Keratinocyte (primary cell): ENCODE results near the gene TSPAN4. TPM values are rescaled to one million over a fixed set of nuclear protein-coding genes. Genes with fewer than 3 reads are reported as not detected.

ENCODE experiments used
- DNase-seq: peaks from one replicate; pipeline ENCODE4 v3.0.0-alpha.2; 2011; ENCODE audit warnings: low read depth, missing footprints, low spot score
- FAIRE-seq: peaks from 2 replicates; lab custom pipeline; 2011; peaks lifted over from hg19 to GRCh38; lab: Jason Lieb, UNC
- H2AFZ ChIP-seq: 2 replicates; pipeline ENCODE4 v1.6.0; 2012; ENCODE audit warnings: low read length, control low read depth, inconsistent platforms; ENCODE audit not compliant: control insufficient read depth
- H3K27ac ChIP-seq: 2 replicates; pipeline ENCODE4 v1.5.1; 2011; ENCODE audit warnings: low read length; ENCODE audit not compliant: control insufficient read depth, insufficient read depth
- H3K27me3 ChIP-seq: 3 replicates; pipeline ENCODE4 v1.6.0; 2011; ENCODE audit warnings: low read length; ENCODE audit not compliant: control insufficient read depth, insufficient read depth; ENCODE audit errors: extremely low read depth
- H3K36me3 ChIP-seq, 2 experiments: 2 replicates in 1 of 2; 3 replicates in 1 of 2; pipeline ENCODE4 v1.5.1; 2011; ENCODE audit warnings: low read length in 2 of 2, mild to moderate bottlenecking in 1 of 2; ENCODE audit not compliant: control insufficient read depth in 2 of 2, insufficient read depth in 2 of 2; ENCODE audit errors: extremely low read depth in 1 of 2
- H3K4me1 ChIP-seq: 3 replicates; pipeline ENCODE4 v1.5.1; 2011; ENCODE audit warnings: low read length; ENCODE audit not compliant: control insufficient read depth, insufficient read depth; ENCODE audit errors: extremely low read depth
- H3K4me2 ChIP-seq: 3 replicates; pipeline ENCODE4 v1.6.0; 2011; ENCODE audit warnings: low read depth, low read length; ENCODE audit not compliant: control insufficient read depth, insufficient read depth; ENCODE audit errors: extremely low read depth
- H3K4me3 ChIP-seq, 3 experiments: fragments of 200-600 bp in 1 of 3; sonication (generic) in 1 of 3; 2 replicates in 2 of 3; 3 replicates in 1 of 3; pipeline ENCODE4 v1.5.1; 2011 to 2016; ENCODE audit warnings: low read length in 3 of 3, mild to moderate bottlenecking in 3 of 3, control low read depth in 2 of 3, inconsistent platforms in 1 of 3, low read depth in 1 of 3, mixed read lengths in 1 of 3, mixed run types in 1 of 3, moderate library complexity in 1 of 3; ENCODE audit not compliant: control insufficient read depth in 2 of 3, insufficient read depth in 2 of 3; ENCODE audit errors: extremely low read depth in 1 of 3
- H3K79me2 ChIP-seq: 2 replicates; pipeline ENCODE4 v1.6.0; 2012; ENCODE audit warnings: low read length; ENCODE audit not compliant: control insufficient read depth, insufficient read depth
- H3K9ac ChIP-seq: 3 replicates; pipeline ENCODE4 v1.6.0; 2011; ENCODE audit warnings: low read length; ENCODE audit not compliant: control insufficient read depth, insufficient read depth; ENCODE audit errors: extremely low read depth
- H3K9me1 ChIP-seq: 3 replicates; pipeline ENCODE4 v1.6.0; 2011; ENCODE audit warnings: low read length; ENCODE audit not compliant: control insufficient read depth, insufficient read depth; ENCODE audit errors: extremely low read depth
- H3K9me3 ChIP-seq: 2 replicates; pipeline ENCODE4 v1.5.1; 2012; ENCODE audit warnings: low read depth, low read length; ENCODE audit not compliant: control insufficient read depth
- H4K20me1 ChIP-seq: 3 replicates; pipeline ENCODE4 v1.6.0; 2011; ENCODE audit warnings: low read length; ENCODE audit not compliant: control insufficient read depth, insufficient read depth; ENCODE audit errors: extremely low read depth
- CTCF ChIP-seq, 3 experiments: IDR thresholded peaks in 1 of 3; conservative IDR thresholded peaks in 1 of 3; optimal IDR thresholded peaks in 1 of 3; 2 replicates in 2 of 3; 3 replicates in 1 of 3; pipeline versions ENCODE3 to v1.5.1; 2011; ENCODE audit warnings: low read length in 3 of 3, mild to moderate bottlenecking in 3 of 3, moderate library complexity in 2 of 3, control low read depth in 1 of 3, inconsistent platforms in 1 of 3; ENCODE audit not compliant: insufficient read depth in 2 of 3; ENCODE audit errors: extremely low read depth in 1 of 3
- EZH2 ChIP-seq: IDR thresholded peaks from one replicate; pipeline ENCODE4 v1.6.1; 2012; ENCODE audit warnings: inconsistent platforms, mild to moderate bottlenecking, low read length, moderate library complexity
- dilution Hi-C: fragments of 300-500 bp; cut with MboI; formaldehyde crosslinking; loops from one replicate; pipeline ENCODE4 v1.7.0; 2020; ENCODE audit warnings: low sequenced_read_pairs; ENCODE audit not compliant: extremely low pct_ligation_motif_present
- polyA plus RNA-seq, 5 experiments: library from polyadenylated mRNA; depleted of rRNA in 3 of 5; stranded (reverse) in 3 of 5; stranded (forward) in 1 of 5; unstranded in 1 of 5; fragments of >200 nt; gene quantifications; 1 replicate in 1 of 5; 2 replicates in 3 of 5; 3 replicates in 1 of 5; pipeline versions ENCODE4 v1.2.1 to v1.2.3, GENCODE V29; 2011 to 2012; ENCODE audit warnings: missing spikeins in 2 of 5, low read depth in 1 of 5, low replicate concordance in 1 of 5

Gene TSPAN4
- polyA plus RNA-seq, 1 donor (not counting 4 experiments of a cell fraction or from before 2014, with no cell fraction given) = 42.1 TPM

GRCh38 chr11:898143-898511, 55.5 kb downstream of the TSPAN4 start:
- no peaks in the 10 kb centered on the region for H3K79me2 ChIP-seq
- no peaks in the 10 kb centered on the region for H3K27me3 ChIP-seq
- TF ChIP-seq CTCF (optimal IDR thresholded peaks at IDR 0.05 in 1 of 3, IDR thresholded peaks at IDR 0.05 in 1 of 3, conservative IDR thresholded peaks at IDR 0.05 in 1 of 3; ENCODE audit: extremely low read depth in 1 of 3, insufficient read depth in 2 of 3, low read length in 3 of 3) (peak; percentile 13 to 47 (median 17)), EZH2 (no peak)
- peaks cover 3% of the 10 kb centered on the region for H4K20me1 ChIP-seq
- no peaks in the 10 kb centered on the region for H3K4me1 ChIP-seq
- no peak overlapping the region for H3K4me3 ChIP-seq
- H3K9me1 ChIP-seq = no peaks in the 10 kb centered on the region
- no peak overlapping the region for H3K27ac ChIP-seq
- peaks cover 23 to 27% of the 10 kb centered on the region in 2 experiments for H3K36me3 ChIP-seq
- dilution Hi-C loops = no loop called here
- DNase-seq = no peak
- H3K9me3 ChIP-seq = no peaks in the 10 kb centered on the region
- FAIRE-seq = no peak
- H3K9ac ChIP-seq = no peak overlapping the region
- no peak overlapping the region for H3K4me2 ChIP-seq
- no peak overlapping the region for H2AFZ ChIP-seq

GRCh38 chr11:898540-899190, 56.0 kb downstream of the TSPAN4 start:
- no peaks in the 10 kb centered on the region for H3K27me3 ChIP-seq
- H3K4me3 ChIP-seq = no peak overlapping the region
- H2AFZ ChIP-seq = no peak overlapping the region
- no peaks in the 10 kb centered on the region for H3K4me1 ChIP-seq
- DNase-seq (no peak), FAIRE-seq (no peak)
- dilution Hi-C loops = no loop called here
- H3K9ac ChIP-seq = no peak overlapping the region
- no peak overlapping the region for H3K4me2 ChIP-seq
- no peaks in the 10 kb centered on the region for H3K9me1 ChIP-seq
- no peaks in the 10 kb centered on the region for H3K9me3 ChIP-seq
- H3K79me2 ChIP-seq = no peaks in the 10 kb centered on the region
- TF ChIP-seq CTCF (optimal IDR thresholded peaks at IDR 0.05 in 1 of 3, IDR thresholded peaks at IDR 0.05 in 1 of 3, conservative IDR thresholded peaks at IDR 0.05 in 1 of 3; ENCODE audit: extremely low read depth in 1 of 3, insufficient read depth in 2 of 3, low read length in 3 of 3) = peak in 1 of 3 experiments; percentile 41
- TF ChIP-seq EZH2 = no peak
- no peak overlapping the region for H3K27ac ChIP-seq
- H4K20me1 ChIP-seq = peaks cover 3% of the 10 kb centered on the region
- peaks cover 25 to 28% of the 10 kb centered on the region in 2 experiments for H3K36me3 ChIP-seq
